Measurements from ENCODE around the gene CRB1.

GRCh38 chr1:197400522-197400902 lies 132.5 kb downstream of the CRB1 start:
- no peak for TF ChIP-seq CTCF (IDR thresholded peaks at IDR 0.05 in 4 of 5, conservative IDR thresholded peaks at IDR 0.05 in 1 of 5)
- no peak for TF ChIP-seq POLR2A (IDR thresholded peaks at IDR 0.05)
